Activated CD8-positive, alpha-beta T cell treated with anti-CD3 and anti-CD28 coated beads, Interleukin-2, amount 10 ng/mL, durations not matched to agents 7 days and 5 days (primary cell): ENCODE results near the gene MMUT. TPM values are rescaled to one million over a fixed set of nuclear protein-coding genes. Genes with fewer than 3 reads are reported as not detected.

Experiments
- ATAC-seq: fragments of 150-1000 bp; cut with Tn5 transposase; one replicate; pipeline ENCODE4 v1.10.0; 2021; ENCODE audit warnings: moderate library complexity
- CTCF ChIA-PET: fragments of 350-600 bp; sonication (Branson Sonifier 250); formaldehyde crosslinking; loops from one replicate; lab custom pipeline; 2021; ENCODE audit warnings: antibody characterized with exemption; lab: Charles Lee
- POLR2A ChIA-PET: fragments of 350-600 bp; sonication (Branson Sonifier 250); formaldehyde crosslinking; loops from one replicate; lab custom pipeline; 2021; ENCODE audit warnings: antibody characterized with exemption; lab: Charles Lee
- DNase-seq: peaks from one replicate; pipeline ENCODE4 v3.0.0-alpha.2; 2020
- H3K27ac Mint-ChIP-seq: one replicate; pipeline ENCODE4 v1.8.0; 2021; ENCODE audit warnings: mild to moderate bottlenecking, mixed read lengths
- H3K27me3 Mint-ChIP-seq: one replicate; pipeline ENCODE4 v1.8.0; 2021; ENCODE audit warnings: low read depth, mixed read lengths
- H3K36me3 Mint-ChIP-seq: one replicate; pipeline ENCODE4 v1.8.0; 2021; ENCODE audit warnings: low read depth, mixed read lengths
- H3K4me1 Mint-ChIP-seq: one replicate; pipeline ENCODE4 v1.8.0; 2021; ENCODE audit warnings: low read depth, mixed read lengths
- H3K4me3 Mint-ChIP-seq: one replicate; pipeline ENCODE4 v1.8.0; 2021; ENCODE audit warnings: mild to moderate bottlenecking, mixed read lengths
- H3K9me3 Mint-ChIP-seq: one replicate; pipeline ENCODE4 v1.8.0; 2022; ENCODE audit warnings: mixed read lengths; ENCODE audit not compliant: insufficient read depth
- total RNA-seq, 2 experiments: library from RNA; stranded (reverse); gene quantifications; one replicate each; pipeline ENCODE4 v1.2.3, GENCODE V29; 2021

Gene MMUT
- total RNA-seq, 2 experiments from 2014 or later = 14.0 to 14.2 TPM

GRCh38 chr6:49468042-49468441 lies 5.0 kb upstream of the MMUT start:
- H3K27ac Mint-ChIP-seq = no peak overlapping the region
- POLR2A ChIA-PET = no interaction called here
- no peaks in the 10 kb centered on the region for H3K9me3 Mint-ChIP-seq
- H3K27me3 Mint-ChIP-seq = no peaks in the 10 kb centered on the region
- ATAC-seq (no peak), DNase-seq (no peak)
- CTCF ChIA-PET = no interaction called here
- H3K4me3 Mint-ChIP-seq = no peak overlapping the region
- H3K36me3 Mint-ChIP-seq = peaks cover 26% of the 10 kb centered on the region
- H3K4me1 Mint-ChIP-seq = peaks cover 28% of the 10 kb centered on the region

DNA sequence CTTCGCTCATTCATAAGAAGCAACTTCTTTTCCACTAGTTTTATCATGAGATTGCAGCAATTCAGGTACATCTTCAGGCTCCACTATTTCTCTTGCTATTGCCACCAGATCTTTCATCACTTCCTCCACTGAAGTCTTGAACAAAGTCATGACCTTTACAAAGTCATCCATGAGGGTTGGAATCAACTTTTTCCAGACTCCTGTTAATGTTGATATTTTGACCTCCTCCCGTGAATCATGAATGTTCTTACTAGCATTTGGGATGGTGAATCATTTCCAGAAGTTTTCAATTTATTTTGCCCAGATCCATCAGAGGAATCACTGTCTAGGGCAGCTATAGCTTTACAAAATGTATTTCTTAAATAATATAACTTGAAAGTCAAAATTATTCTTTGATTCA lies 1.6 kb upstream of the MMUT start:
- POLR2A ChIA-PET = no interaction called here
- Mint-ChIP-seq H3K27ac (peak overlapping the region; percentile 44), H3K9me3 (no peaks in the 10 kb centered on the region), H3K27me3 (no peaks in the 10 kb centered on the region), H3K4me3 (peak overlapping the region; percentile 99), H3K36me3 (peaks cover 20% of the 10 kb centered on the region), H3K4me1 (peaks cover 39% of the 10 kb centered on the region)
- DNase-seq (no peak), ATAC-seq (no peak)
- CTCF ChIA-PET = interaction anchor here (1.2 kb wide), 1 partner anchor 12 kb away, joined by 4 read pairs; no protein-coding TSS in a partner anchor

GRCh38 chr6:49463612-49463967 lies 537 bp upstream of the MMUT start:
- H3K4me1 Mint-ChIP-seq = peaks cover 39% of the 10 kb centered on the region
- CTCF ChIA-PET = interaction anchor here (1.2 kb wide), 1 partner anchor 9 kb away, joined by 3 read pairs; no protein-coding TSS in a partner anchor
- POLR2A ChIA-PET = interaction anchor here (0.6 kb wide), 1 partner anchor 1664 kb away, joined by 3 read pairs; no protein-coding TSS in a partner anchor

GRCh38 chr6:49462599-49462926 lies 490 bp downstream of the MMUT start:
- Mint-ChIP-seq H3K4me3 (peak overlapping the region; percentile 99), H3K4me1 (peaks cover 39% of the 10 kb centered on the region), H3K27ac (peak overlapping the region; percentile 97), H3K27me3 (no peaks in the 10 kb centered on the region), H3K9me3 (no peaks in the 10 kb centered on the region), H3K36me3 (peaks cover 23% of the 10 kb centered on the region)
- CTCF ChIA-PET = no interaction called here
- no peak for DNase-seq
- POLR2A ChIA-PET = no interaction called here
- ATAC-seq = peak; percentile 9

More at GRCh38 chr6:49463612-49463967, 537 bp upstream of the MMUT start:
- no peaks in the 10 kb centered on the region for H3K9me3 Mint-ChIP-seq
- ATAC-seq (peak; percentile 4), DNase-seq (no peak)
- H3K36me3 Mint-ChIP-seq = peaks cover 21% of the 10 kb centered on the region
- peak overlapping the region; percentile 99 for H3K4me3 Mint-ChIP-seq
- H3K27me3 Mint-ChIP-seq = no peaks in the 10 kb centered on the region
- H3K27ac Mint-ChIP-seq = peak overlapping the region; percentile 97

DNA sequence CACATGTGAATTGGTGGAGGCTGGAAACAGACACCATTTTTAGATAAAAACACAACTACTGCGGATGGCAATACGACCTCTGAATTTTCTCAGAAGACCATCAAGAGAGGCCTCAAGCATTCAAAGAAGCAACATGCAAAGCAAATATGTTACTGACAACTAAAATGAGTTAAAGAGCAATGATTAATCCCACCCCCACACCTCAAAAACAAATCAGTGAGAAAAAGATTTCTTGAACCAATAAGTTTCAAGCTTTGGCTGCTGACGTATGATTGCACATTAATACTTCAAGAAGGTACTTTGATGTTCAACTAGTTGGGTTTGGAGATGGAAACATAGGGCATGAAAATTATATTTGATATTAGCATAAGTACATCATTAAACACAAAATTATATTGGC lies 982 bp downstream of the MMUT start:
- H3K27ac Mint-ChIP-seq = peak overlapping the region; percentile 97
- CTCF ChIA-PET = interaction anchor here (0.9 kb wide), 1 partner anchor 9 kb away, joined by 5 read pairs; no protein-coding TSS in a partner anchor
- peaks cover 25% of the 10 kb centered on the region for H3K36me3 Mint-ChIP-seq
- no peaks in the 10 kb centered on the region for H3K27me3 Mint-ChIP-seq
- H3K4me1 Mint-ChIP-seq = peaks cover 39% of the 10 kb centered on the region
- POLR2A ChIA-PET = interaction anchor here (0.8 kb wide), 1 partner anchor 1985 kb away, joined by 4 read pairs; the partner anchor contains the start of gene CD2AP
- ATAC-seq (no peak), DNase-seq (no peak)
- no peaks in the 10 kb centered on the region for H3K9me3 Mint-ChIP-seq
- peak overlapping the region; percentile 99 for H3K4me3 Mint-ChIP-seq

- Mint-ChIP-seq H3K27ac (no peak overlapping the region), H3K4me3 (no peak overlapping the region), H3K36me3 (peaks cover 20% of the 10 kb centered on the region), H3K4me1 (peaks cover 14% of the 10 kb centered on the region), H3K27me3 (no peaks in the 10 kb centered on the region), H3K9me3 (no peaks in the 10 kb centered on the region)
- no peak for ATAC-seq
- no peak for DNase-seq
- ChIA-PET CTCF (no interaction called here), POLR2A (no interaction called here)
Observed at GRCh38 chr6:49457771-49458170, 5.3 kb downstream of the MMUT start.

DNA sequence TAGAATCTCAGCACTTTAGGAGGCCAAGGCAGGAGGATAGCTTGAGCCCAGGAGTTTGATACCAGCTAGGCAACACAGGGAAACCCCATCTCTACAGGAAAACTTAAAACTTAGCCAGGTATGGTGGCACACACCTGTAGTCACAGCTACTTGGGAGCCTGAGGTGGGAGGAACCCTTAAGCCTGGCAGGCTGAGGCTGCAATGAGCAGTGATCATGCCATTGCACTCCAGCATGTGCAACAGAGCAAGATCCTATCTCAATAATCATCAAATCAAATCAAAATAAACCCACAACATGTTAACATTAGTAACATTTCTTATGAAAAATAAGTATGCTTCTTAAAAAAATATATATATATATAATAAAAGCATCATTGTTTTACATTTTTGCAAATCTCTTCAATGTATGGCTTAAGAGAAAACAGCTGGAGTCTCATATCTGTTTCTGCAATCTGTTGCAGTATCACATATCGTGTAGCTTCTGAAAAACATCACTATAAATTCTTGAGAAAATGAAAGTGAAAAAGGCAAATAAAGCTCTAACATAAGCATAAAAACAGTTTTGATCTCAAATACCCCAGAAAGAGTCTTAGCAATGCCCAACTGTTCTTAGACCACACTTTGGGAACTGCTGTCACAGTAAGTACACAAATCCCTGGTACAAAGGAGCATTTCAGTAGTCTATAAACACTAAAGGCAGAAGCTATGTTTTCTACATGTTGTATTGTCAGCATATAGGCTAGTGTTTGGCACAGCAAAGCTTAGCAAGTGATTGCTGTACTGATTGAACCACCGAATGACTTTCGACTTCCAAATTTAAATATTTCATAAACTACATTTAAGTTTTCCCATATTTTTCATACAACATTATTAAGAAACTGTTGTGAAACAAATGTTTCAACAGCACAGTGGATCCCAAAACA lies 8.0 kb downstream of the MMUT start:
- H3K4me3 Mint-ChIP-seq = no peak overlapping the region
- ATAC-seq = no peak
- ChIA-PET POLR2A (no interaction called here), CTCF (interaction anchor here (0.7 to 0.8 kb wide), 2 partner anchors 9 to 77 kb away, joined by 3 read pairs; partner anchors contain the start of gene CENPQ)
- DNase-seq = no peak
- H3K27me3 Mint-ChIP-seq = no peaks in the 10 kb centered on the region
- no peaks in the 10 kb centered on the region for H3K9me3 Mint-ChIP-seq
- H3K36me3 Mint-ChIP-seq = peaks cover 22% of the 10 kb centered on the region
- no peak overlapping the region for H3K27ac Mint-ChIP-seq
- peaks cover 2% of the 10 kb centered on the region for H3K4me1 Mint-ChIP-seq

DNA sequence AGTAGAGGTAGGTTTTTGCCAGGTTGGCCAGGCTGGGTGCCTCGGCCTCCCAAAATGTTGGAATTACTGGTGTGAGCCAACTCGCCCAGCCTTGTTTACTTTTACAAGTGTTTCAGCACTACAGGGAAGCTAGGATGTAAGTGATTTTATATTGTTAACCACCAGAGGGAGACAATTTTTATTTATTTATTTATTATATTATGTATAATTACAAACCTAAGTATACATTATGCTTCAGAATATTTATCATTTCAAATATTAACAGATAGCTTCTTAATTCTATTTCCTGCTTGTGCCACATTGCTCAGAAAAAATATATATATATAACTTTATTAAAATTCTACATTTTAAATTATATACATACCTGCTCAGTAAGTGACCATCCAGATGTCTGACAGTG lies 9.8 kb downstream of the MMUT start:
- no peaks in the 10 kb centered on the region for H3K9me3 Mint-ChIP-seq
- ChIA-PET CTCF (interaction anchor here (0.9 to 1.2 kb wide), 4 partner anchors 8 to 97 kb away, joined by 3 to 5 read pairs (median 4); no protein-coding TSS in a partner anchor), POLR2A (no interaction called here)
- ATAC-seq (no peak), DNase-seq (no peak)
- H3K27ac Mint-ChIP-seq = no peak overlapping the region
- H3K27me3 Mint-ChIP-seq = no peaks in the 10 kb centered on the region
- peaks cover 2% of the 10 kb centered on the region for H3K4me1 Mint-ChIP-seq
- no peak overlapping the region for H3K4me3 Mint-ChIP-seq
- H3K36me3 Mint-ChIP-seq = peaks cover 25% of the 10 kb centered on the region

GRCh38 chr6:49430866-49431265 lies 32.2 kb downstream of the MMUT start:
- POLR2A ChIA-PET = no interaction called here

DNA sequence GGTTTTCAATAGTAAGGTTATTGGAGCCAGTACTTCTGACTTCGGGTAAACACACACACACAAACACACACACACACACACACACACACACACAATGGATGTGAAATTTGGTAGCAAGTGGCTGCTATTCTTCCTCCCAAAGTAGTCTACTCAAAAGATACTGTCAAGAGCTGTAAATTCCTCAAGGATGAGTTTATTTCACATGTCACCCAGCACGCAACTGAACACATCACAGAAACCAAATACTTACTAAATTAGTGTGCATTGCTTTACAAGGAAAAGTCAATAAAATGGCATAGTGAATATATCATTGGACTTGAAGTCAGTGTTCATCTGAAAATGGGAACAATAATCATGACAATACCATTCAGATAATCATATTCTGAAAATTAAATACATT lies 32.9 kb downstream of the MMUT start:
- Mint-ChIP-seq H3K4me3 (no peak overlapping the region), H3K36me3 (peaks cover 16% of the 10 kb centered on the region), H3K27ac (no peak overlapping the region), H3K9me3 (no peaks in the 10 kb centered on the region), H3K27me3 (no peaks in the 10 kb centered on the region), H3K4me1 (no peaks in the 10 kb centered on the region)
- DNase-seq = no peak
- ATAC-seq = no peak
- ChIA-PET POLR2A (no interaction called here), CTCF (interaction anchor here (0.7 kb wide), 1 partner anchor 20 kb away, joined by 3 read pairs; no protein-coding TSS in a partner anchor)

More at GRCh38 chr6:49430866-49431265, 32.2 kb downstream of the MMUT start:
- DNase-seq (no peak), ATAC-seq (no peak)
- no peaks in the 10 kb centered on the region for H3K27me3 Mint-ChIP-seq
- CTCF ChIA-PET = no interaction called here
- no peaks in the 10 kb centered on the region for H3K4me1 Mint-ChIP-seq
- no peak overlapping the region for H3K27ac Mint-ChIP-seq
- no peaks in the 10 kb centered on the region for H3K9me3 Mint-ChIP-seq
- no peak overlapping the region for H3K4me3 Mint-ChIP-seq
- H3K36me3 Mint-ChIP-seq = peaks cover 20% of the 10 kb centered on the region

DNA sequence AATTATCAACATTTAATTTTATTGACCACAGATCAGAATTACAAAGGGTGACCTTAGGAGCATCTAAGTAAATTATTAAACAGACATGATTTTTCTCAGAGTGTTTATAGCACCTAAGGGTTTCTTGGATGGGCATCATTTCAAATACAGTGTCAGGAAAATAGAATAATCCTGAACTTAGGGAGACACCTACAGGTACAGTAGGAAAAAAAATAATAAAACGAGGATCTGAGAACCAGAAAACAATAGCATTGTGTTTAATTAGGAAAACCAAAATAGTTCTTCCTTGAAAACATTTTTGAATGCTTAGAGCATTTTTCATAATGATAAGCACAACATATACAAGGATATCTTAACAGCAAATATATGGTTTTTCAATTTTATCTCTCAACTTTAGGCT lies 39.2 kb downstream of the MMUT start:
- H3K27ac Mint-ChIP-seq = no peak overlapping the region
- H3K36me3 Mint-ChIP-seq = no peaks in the 10 kb centered on the region
- CTCF ChIA-PET = no interaction called here
- H3K4me1 Mint-ChIP-seq = no peaks in the 10 kb centered on the region
- H3K4me3 Mint-ChIP-seq = no peak overlapping the region
- DNase-seq = no peak
- no peaks in the 10 kb centered on the region for H3K9me3 Mint-ChIP-seq
- H3K27me3 Mint-ChIP-seq = peaks cover 7% of the 10 kb centered on the region
- POLR2A ChIA-PET = no interaction called here
- no peak for ATAC-seq

- H3K36me3 Mint-ChIP-seq = no peaks in the 10 kb centered on the region
- no peak for DNase-seq
- ATAC-seq = no peak
- POLR2A ChIA-PET = no interaction called here
- no peak overlapping the region for H3K4me3 Mint-ChIP-seq
- no peak overlapping the region for H3K27ac Mint-ChIP-seq
- H3K27me3 Mint-ChIP-seq = peaks cover 19% of the 10 kb centered on the region
- no peaks in the 10 kb centered on the region for H3K4me1 Mint-ChIP-seq
- H3K9me3 Mint-ChIP-seq = no peaks in the 10 kb centered on the region
- CTCF ChIA-PET = no interaction called here
Observed at GRCh38 chr6:49416195-49416594, 46.9 kb downstream of the MMUT start.
